ENCODE results near the gene FAM234A. TPM values are rescaled to one million over a fixed set of nuclear protein-coding genes. Genes with fewer than 3 reads are reported as not detected.

The FAM234A gene
- total RNA-seq, 2 donors from 2014 or later = 123 to 130 TPM

GRCh38 chr16:187330-187729 lies 47.3 kb upstream of the FAM234A start:
- H3K27ac ChIP-seq (ENCODE audit: low read depth, low read length) = no peak overlapping the region
- H3K27me3 ChIP-seq (ENCODE audit: control insufficient read depth, insufficient read depth, low read length, poor library complexity, severe bottlenecking) = no peaks in the 10 kb centered on the region
- H3K9me3 ChIP-seq (ENCODE audit: control insufficient read depth, low read length) = no peaks in the 10 kb centered on the region
- DNase-seq = no peak
- no peak for TF ChIP-seq CTCF (conservative IDR thresholded peaks at IDR 0.05)
- H3K9ac ChIP-seq (ENCODE audit: extremely low read depth, low read length, poor library complexity, severe bottlenecking) = no peak overlapping the region
- no peaks in the 10 kb centered on the region for H3K27me3 Mint-ChIP-seq (ENCODE audit: insufficient read depth)
- H3K36me3 Mint-ChIP-seq (ENCODE audit: low read depth) = peaks cover 65% of the 10 kb centered on the region
- no peak overlapping the region for H3K4me3 Mint-ChIP-seq
- no peaks in the 10 kb centered on the region for H3K4me1 ChIP-seq (ENCODE audit: control insufficient read depth, insufficient read depth, low read length)
- peaks cover 66% of the 10 kb centered on the region for H3K36me3 ChIP-seq (ENCODE audit: control insufficient read depth, insufficient read depth, low read length)
- H3K9me3 Mint-ChIP-seq = no peaks in the 10 kb centered on the region
- no peak overlapping the region for H3K27ac Mint-ChIP-seq
- WGBS, 2 experiments (ENCODE audit: insufficient coverage in 1 of 2, insufficient read length in 1 of 2) = 98 to 100% methylated on average over 6 to 7 of the region's 8 CpGs
- no peaks in the 10 kb centered on the region for H3K4me1 Mint-ChIP-seq
- no peak overlapping the region for H3K4me3 ChIP-seq (ENCODE audit: low read length)

- peak; percentile 65 for TF ChIP-seq CTCF (conservative IDR thresholded peaks at IDR 0.05)
- WGBS, 2 experiments (ENCODE audit: insufficient coverage in 1 of 2, insufficient read length in 1 of 2) = 93 to 94% methylated on average over 6 to 8 of the region's 8 CpGs
- DNase-seq = no peak
These were observed 45.9 kb upstream of the FAM234A start for GRCh38 chr16:188674-189073.

DNA sequence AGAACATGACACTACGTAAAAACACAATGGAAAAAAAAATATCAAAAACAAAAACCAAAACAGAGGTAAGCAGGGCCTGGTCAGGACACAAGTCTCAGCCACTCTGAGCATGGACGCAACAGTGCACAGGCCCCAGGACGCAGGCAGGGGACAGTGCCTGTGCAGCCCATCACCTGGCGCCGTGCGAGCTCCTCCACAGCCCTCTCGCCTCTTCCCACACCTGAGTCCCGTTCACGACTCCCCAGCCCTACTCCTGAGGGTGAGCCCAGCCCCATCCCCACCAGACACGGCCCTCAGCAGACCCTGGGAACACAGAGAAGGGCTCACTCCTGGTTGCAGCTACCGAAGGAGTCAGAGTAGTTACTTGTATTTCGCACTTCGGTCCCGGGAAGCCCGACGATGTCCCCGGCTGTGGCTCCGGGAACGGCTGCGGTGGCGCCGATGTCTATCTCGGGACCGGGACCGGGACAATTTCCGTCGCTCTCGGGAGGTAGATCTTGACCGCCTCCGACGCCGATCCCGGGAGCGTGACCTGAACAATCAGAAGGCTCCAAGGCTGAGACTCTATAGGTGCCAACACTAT lies 44.9 kb upstream of the FAM234A start:
- peaks cover 76% of the 10 kb centered on the region for H3K36me3 Mint-ChIP-seq (ENCODE audit: low read depth)
- no peak overlapping the region for H3K4me3 Mint-ChIP-seq
- no peaks in the 10 kb centered on the region for H3K4me1 Mint-ChIP-seq
- Histone ChIP-seq H3K9ac (ENCODE audit: extremely low read depth, low read length, poor library complexity, severe bottlenecking) (no peak overlapping the region), H3K27ac (ENCODE audit: low read depth, low read length) (no peak overlapping the region), H3K4me1 (ENCODE audit: control insufficient read depth, insufficient read depth, low read length) (no peaks in the 10 kb centered on the region), H3K4me3 (ENCODE audit: low read length) (no peak overlapping the region), H3K9me3 (ENCODE audit: control insufficient read depth, low read length) (no peaks in the 10 kb centered on the region), H3K36me3 (ENCODE audit: control insufficient read depth, insufficient read depth, low read length) (peaks cover 77% of the 10 kb centered on the region), H3K27me3 (ENCODE audit: control insufficient read depth, insufficient read depth, low read length, poor library complexity, severe bottlenecking) (no peaks in the 10 kb centered on the region)
- no peak for TF ChIP-seq CTCF (conservative IDR thresholded peaks at IDR 0.05)
- WGBS, 2 experiments (ENCODE audit: insufficient coverage in 1 of 2, insufficient read length in 1 of 2) = 97 to 98% methylated on average over 27 to 34 of the region's 34 CpGs
- no peaks in the 10 kb centered on the region for H3K27me3 Mint-ChIP-seq (ENCODE audit: insufficient read depth)
- peak overlapping the region; percentile 36 for H3K27ac Mint-ChIP-seq
- no peaks in the 10 kb centered on the region for H3K9me3 Mint-ChIP-seq
- DNase-seq = no peak

More at GRCh38 chr16:188674-189073, 45.9 kb upstream of the FAM234A start:
- Histone ChIP-seq H3K4me1 (ENCODE audit: control insufficient read depth, insufficient read depth, low read length) (no peaks in the 10 kb centered on the region), H3K27ac (ENCODE audit: low read depth, low read length) (no peak overlapping the region), H3K36me3 (ENCODE audit: control insufficient read depth, insufficient read depth, low read length) (peaks cover 74% of the 10 kb centered on the region), H3K9me3 (ENCODE audit: control insufficient read depth, low read length) (no peaks in the 10 kb centered on the region), H3K9ac (ENCODE audit: extremely low read depth, low read length, poor library complexity, severe bottlenecking) (no peak overlapping the region), H3K4me3 (ENCODE audit: low read length) (no peak overlapping the region), H3K27me3 (ENCODE audit: control insufficient read depth, insufficient read depth, low read length, poor library complexity, severe bottlenecking) (no peaks in the 10 kb centered on the region)
- Mint-ChIP-seq H3K4me3 (no peak overlapping the region), H3K36me3 (ENCODE audit: low read depth) (peaks cover 72% of the 10 kb centered on the region), H3K4me1 (no peaks in the 10 kb centered on the region), H3K9me3 (no peaks in the 10 kb centered on the region), H3K27ac (peak overlapping the region; percentile 30), H3K27me3 (ENCODE audit: insufficient read depth) (no peaks in the 10 kb centered on the region)
